Measurements from ENCODE around the gene PRUNE2. TPM values are rescaled to one million over a fixed set of nuclear protein-coding genes. Genes with fewer than 3 reads are reported as not detected.

Gene PRUNE2
- total RNA-seq, 2 experiments from 2014 or later, result 0.38 to 0.72 TPM

DNA sequence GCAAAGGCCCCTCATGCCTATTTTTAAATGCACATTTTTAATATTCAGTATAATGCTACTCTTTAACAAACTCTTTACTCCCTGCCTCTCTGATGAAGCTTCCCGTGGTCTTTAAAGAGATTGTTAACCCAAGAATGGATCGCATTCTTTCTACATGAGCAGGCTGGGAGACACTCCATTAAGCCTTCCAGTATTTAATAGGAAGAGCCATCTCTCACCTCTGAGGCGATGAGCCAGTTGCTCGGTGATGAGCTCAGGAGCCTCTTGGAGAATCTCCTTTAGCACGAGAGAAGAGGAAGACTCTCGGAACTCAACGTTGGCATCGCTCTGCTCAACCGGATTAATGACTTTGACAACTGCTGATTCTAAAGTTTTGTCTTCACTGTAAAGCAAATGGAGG, 59.6 kb downstream of the PRUNE2 start:
- ChIA-PET POLR2A (interaction anchor here (0.6 kb wide), 1 partner anchor 143 kb away, joined by 4 read pairs; no protein-coding TSS in a partner anchor), CTCF (no interaction called here)
- H3K27me3 Mint-ChIP-seq, result peaks cover 7% of the 10 kb centered on the region
- ATAC-seq (no peak), DNase-seq (no peak)
- no peak overlapping the region for H3K4me3 Mint-ChIP-seq
- no peaks in the 10 kb centered on the region for H3K4me1 Mint-ChIP-seq (ENCODE audit: low read depth)
- intact Hi-C loops (cut with micrococcal nuclease), result no loop called here
- H3K27ac Mint-ChIP-seq, result no peak overlapping the region
- no peaks in the 10 kb centered on the region for H3K9me3 Mint-ChIP-seq
- TF ChIP-seq, protein P1, sequence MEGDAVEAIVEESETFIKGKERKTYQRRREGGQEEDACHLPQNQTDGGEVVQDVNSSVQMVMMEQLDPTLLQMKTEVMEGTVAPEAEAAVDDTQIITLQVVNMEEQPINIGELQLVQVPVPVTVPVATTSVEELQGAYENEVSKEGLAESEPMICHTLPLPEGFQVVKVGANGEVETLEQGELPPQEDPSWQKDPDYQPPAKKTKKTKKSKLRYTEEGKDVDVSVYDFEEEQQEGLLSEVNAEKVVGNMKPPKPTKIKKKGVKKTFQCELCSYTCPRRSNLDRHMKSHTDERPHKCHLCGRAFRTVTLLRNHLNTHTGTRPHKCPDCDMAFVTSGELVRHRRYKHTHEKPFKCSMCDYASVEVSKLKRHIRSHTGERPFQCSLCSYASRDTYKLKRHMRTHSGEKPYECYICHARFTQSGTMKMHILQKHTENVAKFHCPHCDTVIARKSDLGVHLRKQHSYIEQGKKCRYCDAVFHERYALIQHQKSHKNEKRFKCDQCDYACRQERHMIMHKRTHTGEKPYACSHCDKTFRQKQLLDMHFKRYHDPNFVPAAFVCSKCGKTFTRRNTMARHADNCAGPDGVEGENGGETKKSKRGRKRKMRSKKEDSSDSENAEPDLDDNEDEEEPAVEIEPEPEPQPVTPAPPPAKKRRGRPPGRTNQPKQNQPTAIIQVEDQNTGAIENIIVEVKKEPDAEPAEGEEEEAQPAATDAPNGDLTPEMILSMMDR (IDR thresholded peaks at IDR 0.05), result no peak
- no peaks in the 10 kb centered on the region for H3K36me3 Mint-ChIP-seq (ENCODE audit: low read depth)

DNA sequence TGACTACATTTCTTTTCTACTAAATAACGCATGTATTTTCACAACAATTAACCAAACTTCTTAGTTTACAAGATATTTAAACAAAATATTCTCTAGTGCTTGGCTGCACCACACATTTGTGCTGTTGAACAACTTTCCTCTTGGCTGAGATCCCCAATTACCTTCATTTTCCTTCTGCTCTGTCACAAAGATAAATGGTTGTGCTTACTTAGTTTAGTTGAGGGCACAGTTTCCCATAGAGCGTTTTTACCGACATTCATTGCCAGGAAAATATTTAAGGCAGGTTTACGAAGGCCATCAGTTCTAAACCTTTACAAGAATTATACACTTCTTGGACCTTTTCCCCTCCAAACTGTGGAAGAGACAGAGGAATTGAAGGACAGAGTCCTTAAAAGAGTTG, 60.7 kb downstream of the PRUNE2 start:
- Mint-ChIP-seq H3K4me1 (ENCODE audit: low read depth) (no peaks in the 10 kb centered on the region), H3K9me3 (no peaks in the 10 kb centered on the region), H3K27ac (no peak overlapping the region), H3K4me3 (no peak overlapping the region), H3K27me3 (peaks cover 5% of the 10 kb centered on the region), H3K36me3 (ENCODE audit: low read depth) (no peaks in the 10 kb centered on the region)
- CTCF ChIA-PET, result no interaction called here
- TF ChIP-seq, protein P1 (IDR thresholded peaks at IDR 0.05), result no peak
- POLR2A ChIA-PET, result no interaction called here
- intact Hi-C loops (cut with micrococcal nuclease), result no loop called here
- no peak for DNase-seq
- ATAC-seq, result no peak

DNA sequence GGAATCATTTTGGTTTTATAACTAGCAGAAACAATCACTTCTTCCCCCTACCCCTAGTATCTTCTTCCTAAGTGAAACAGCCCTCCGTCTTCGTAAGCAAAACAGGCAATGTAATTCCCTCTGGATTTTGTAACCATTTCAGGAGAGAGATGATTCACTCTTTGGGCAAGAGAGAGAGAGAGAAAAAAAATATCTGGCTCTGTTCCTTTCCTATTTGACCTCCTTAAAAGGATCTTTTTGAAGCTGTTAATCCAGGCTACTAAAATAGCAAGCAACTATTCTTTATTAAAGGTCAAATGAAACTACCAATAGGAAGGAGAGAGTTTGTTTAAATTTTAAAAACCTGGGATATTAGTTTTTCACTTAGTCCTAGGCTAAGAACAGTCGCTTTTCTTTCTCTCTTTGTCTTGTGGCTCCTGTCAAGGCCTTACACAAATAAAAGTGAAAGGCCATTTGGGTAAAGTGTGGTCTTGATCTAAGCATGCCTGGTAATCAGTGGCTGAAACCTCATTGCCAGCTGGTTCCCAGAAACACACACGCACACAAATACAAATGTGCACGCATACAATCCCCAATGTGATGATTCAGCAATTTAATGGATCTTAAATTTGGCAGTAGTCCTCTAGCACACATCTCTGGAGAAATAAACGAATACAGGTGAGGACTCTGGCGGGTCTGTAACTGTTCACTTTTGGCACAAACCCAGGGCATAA, 70.2 kb downstream of the PRUNE2 start:
- no peak for ATAC-seq
- Mint-ChIP-seq H3K27ac (no peak overlapping the region), H3K9me3 (no peaks in the 10 kb centered on the region), H3K36me3 (ENCODE audit: low read depth) (no peaks in the 10 kb centered on the region), H3K4me1 (ENCODE audit: low read depth) (no peaks in the 10 kb centered on the region), H3K4me3 (no peak overlapping the region), H3K27me3 (peaks cover 4% of the 10 kb centered on the region)
- POLR2A ChIA-PET, result no interaction called here
- DNase-seq, result no peak
- intact Hi-C loops (cut with micrococcal nuclease), result no loop called here
- TF ChIP-seq, protein P1 (IDR thresholded peaks at IDR 0.05), result no peak
- CTCF ChIA-PET, result no interaction called here

DNA sequence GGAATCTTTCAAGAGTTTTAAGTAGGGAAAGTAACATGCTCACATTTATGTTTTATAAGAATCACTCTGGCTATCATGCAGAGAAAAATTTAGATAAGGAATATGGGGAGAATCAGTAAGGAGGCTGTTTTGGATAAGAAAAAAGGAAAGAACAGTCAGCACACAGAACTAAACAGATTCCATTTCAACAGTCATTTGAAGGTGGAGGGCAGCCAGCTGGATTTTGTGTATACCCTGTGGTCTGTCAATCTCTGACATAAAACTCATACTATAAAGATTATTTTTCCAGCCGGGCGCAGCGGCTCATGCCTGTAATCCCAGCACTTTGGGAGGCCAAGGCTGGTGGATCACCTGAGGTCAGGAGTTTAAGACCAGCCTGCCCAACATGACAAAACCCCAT, 77.5 kb downstream of the PRUNE2 start:
- TF ChIP-seq, protein P1 (IDR thresholded peaks at IDR 0.05), result no peak
- Mint-ChIP-seq H3K4me3 (no peak overlapping the region), H3K4me1 (ENCODE audit: low read depth) (no peaks in the 10 kb centered on the region), H3K27me3 (peaks cover 10% of the 10 kb centered on the region), H3K9me3 (no peaks in the 10 kb centered on the region), H3K27ac (no peak overlapping the region), H3K36me3 (ENCODE audit: low read depth) (no peaks in the 10 kb centered on the region)
- intact Hi-C loops (cut with micrococcal nuclease), result no loop called here
- DNase-seq, result no peak
- ChIA-PET POLR2A (no interaction called here), CTCF (no interaction called here)
- ATAC-seq, result no peak

DNA sequence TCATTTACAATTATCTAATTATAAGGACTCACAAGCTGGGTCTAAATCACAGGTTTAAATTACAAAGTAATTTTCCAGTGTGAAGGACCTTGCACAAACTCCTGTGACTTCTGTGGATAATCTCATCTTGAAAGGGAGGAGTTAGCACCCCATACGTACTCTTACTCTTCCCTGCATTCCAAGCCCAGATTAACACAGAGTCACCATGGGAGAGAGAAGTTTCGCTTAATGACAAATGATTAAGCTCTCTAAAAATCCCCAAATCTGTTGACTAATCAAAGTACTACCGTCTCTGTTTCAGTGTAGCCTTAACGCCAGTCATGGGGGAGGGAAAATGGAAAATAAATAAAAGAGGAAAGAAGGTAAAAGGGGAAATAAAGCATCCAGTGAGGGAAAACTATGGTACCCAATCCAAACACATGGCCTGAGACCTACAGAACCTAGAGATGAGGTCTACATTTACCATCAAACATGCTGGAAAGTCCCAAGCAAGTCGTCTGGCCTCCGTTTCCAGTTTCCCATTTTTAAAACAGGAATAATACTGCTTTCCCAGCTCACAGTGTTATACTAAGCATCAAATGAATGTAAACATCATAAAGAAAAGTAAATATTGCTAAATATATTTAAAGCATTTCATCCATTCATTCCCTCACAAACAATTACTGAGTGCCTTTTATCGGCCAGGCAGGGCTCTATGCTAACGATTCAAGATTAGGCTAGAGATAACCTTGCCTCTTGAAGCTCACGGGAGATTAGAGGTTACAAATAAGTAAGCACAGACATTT, 78.4 kb downstream of the PRUNE2 start:
- POLR2A ChIA-PET, result no interaction called here
- ATAC-seq (no peak), DNase-seq (no peak)
- no peak overlapping the region for H3K4me3 Mint-ChIP-seq
- no peaks in the 10 kb centered on the region for H3K36me3 Mint-ChIP-seq (ENCODE audit: low read depth)
- no peaks in the 10 kb centered on the region for H3K9me3 Mint-ChIP-seq
- peaks cover 10% of the 10 kb centered on the region for H3K27me3 Mint-ChIP-seq
- CTCF ChIA-PET, result no interaction called here
- TF ChIP-seq, protein P1 (IDR thresholded peaks at IDR 0.05), result no peak
- no peak overlapping the region for H3K27ac Mint-ChIP-seq
- no peaks in the 10 kb centered on the region for H3K4me1 Mint-ChIP-seq (ENCODE audit: low read depth)
- intact Hi-C loops (cut with micrococcal nuclease), result no loop called here

Measured in activated CD8-positive, alpha-beta T cell treated with anti-CD3 and anti-CD28 coated beads for 36 hours (primary cell).